H1 (cell line): ENCODE data around the gene IMP3. TPM values are rescaled to one million over a fixed set of nuclear protein-coding genes. Genes with fewer than 3 reads are reported as not detected.

Experiments
- CTCF ChIA-PET: fragments of 300-600 bp; sonication (Branson Sonifier 250); formaldehyde crosslinking; loops from one replicate; lab custom pipeline; 2021; ENCODE audit not compliant: partially characterized antibody; lab: Charles Lee
- POLR2A ChIA-PET: fragments of 300-600 bp; sonication (Branson Sonifier 250); formaldehyde crosslinking; loops from one replicate; lab custom pipeline; 2021; ENCODE audit warnings: inconsistent platforms; ENCODE audit not compliant: partially characterized antibody; lab: Charles Lee
- DNase-seq, 2 experiments: peaks; one replicate each; pipeline versions ENCODE4 v3.0.0 to v3.0.0-alpha.2; 2010 to 2022; ENCODE audit warnings: low spot score in 2 of 2, low read depth in 1 of 2, mixed read lengths in 1 of 2
- FAIRE-seq: peaks from 2 replicates; lab custom pipeline; 2011; peaks lifted over from hg19 to GRCh38; lab: Jason Lieb, UNC
- H2AFZ ChIP-seq: 2 replicates; pipeline ENCODE4 v1.8.1; 2012; ENCODE audit warnings: low read length, inconsistent platforms
- H2AK5ac ChIP-seq: 2 replicates; pipeline ENCODE4 v1.6.1; 2013; ENCODE audit warnings: low read depth, low read length
- H2BK120ac ChIP-seq: replicated peaks from 2 replicates; pipeline ENCODE3; 2013; ENCODE audit warnings: low read depth, low read length, inconsistent platforms
- H2BK12ac ChIP-seq: 2 replicates; pipeline ENCODE4 v1.6.1; 2013; ENCODE audit warnings: low read depth, low read length
- H2BK15ac ChIP-seq: 2 replicates; pipeline ENCODE4 v1.6.1; 2013; ENCODE audit warnings: low read length
- H2BK20ac ChIP-seq: 2 replicates; pipeline ENCODE4 v1.6.1; 2013; ENCODE audit warnings: low read length
- H2BK5ac ChIP-seq: 2 replicates; pipeline ENCODE4 v1.6.1; 2013; ENCODE audit warnings: low read depth, low read length
- H3K14ac ChIP-seq: 2 replicates; pipeline ENCODE4 v1.6.1; 2013; ENCODE audit warnings: inconsistent platforms; ENCODE audit not compliant: insufficient read length
- H3K18ac ChIP-seq: 2 replicates; pipeline ENCODE4 v1.6.1; 2013; ENCODE audit warnings: low read length; ENCODE audit errors: extremely low read depth
- H3K23ac ChIP-seq: 2 replicates; pipeline ENCODE4 v1.6.1; 2013; ENCODE audit warnings: inconsistent platforms; ENCODE audit not compliant: insufficient read length
- H3K23me2 ChIP-seq: 2 replicates; pipeline ENCODE4 v1.6.1; 2013; ENCODE audit warnings: low read depth, low read length
- H3K27ac ChIP-seq: 2 replicates; pipeline ENCODE4 v1.6.1; 2011; ENCODE audit warnings: low read depth, low read length, inconsistent platforms
- H3K27me3 ChIP-seq, 4 experiments: replicated peaks in 1 of 4; 1 replicate in 1 of 4; 2 replicates in 3 of 4; pipeline versions ENCODE4 v1.6.1 to v1.8.1; 2011 to 2013; ENCODE audit warnings: low read length in 3 of 4, mild to moderate bottlenecking in 3 of 4, inconsistent platforms in 2 of 4, mixed read lengths in 2 of 4, moderate library complexity in 1 of 4; ENCODE audit not compliant: control insufficient read depth in 3 of 4, insufficient read depth in 3 of 4; ENCODE audit errors: extremely low read depth in 1 of 4
- H3K36me3 ChIP-seq, 4 experiments: 2 replicates each; pipeline versions ENCODE4 v1.6.1 to v1.8.1; 2011 to 2013; ENCODE audit warnings: mild to moderate bottlenecking in 4 of 4, low read length in 3 of 4, moderate library complexity in 2 of 4, control low read depth in 1 of 4, inconsistent platforms in 1 of 4; ENCODE audit not compliant: insufficient read depth in 4 of 4, control insufficient read depth in 2 of 4
- H3K4ac ChIP-seq: replicated peaks from 2 replicates; pipeline ENCODE3; 2013; ENCODE audit warnings: low read length, low read depth, mixed read lengths, inconsistent platforms; ENCODE audit not compliant: insufficient read length
- H3K4me1 ChIP-seq, 4 experiments: replicated peaks in 1 of 4; 1 replicate in 1 of 4; 2 replicates in 3 of 4; pipeline versions ENCODE4 v1.6.1 to v1.8.1; 2011 to 2013; ENCODE audit warnings: low read length in 3 of 4, inconsistent platforms in 2 of 4, mixed read lengths in 1 of 4; ENCODE audit not compliant: insufficient read depth in 4 of 4, control insufficient read depth in 3 of 4
- H3K4me2 ChIP-seq, 2 experiments: 2 replicates each; pipeline versions ENCODE4 v1.6.1 to v1.8.1; 2011 to 2013; ENCODE audit warnings: low read depth in 2 of 2, low read length in 2 of 2, control low read depth in 1 of 2, inconsistent platforms in 1 of 2, mild to moderate bottlenecking in 1 of 2; ENCODE audit not compliant: insufficient read depth in 1 of 2
- H3K4me3 ChIP-seq, 4 experiments: fragments of 200-600, 300-600 bp in 1 of 4; sonication (generic), shearing (Covaris generic), sonication (Bioruptor Twin) in 1 of 4; 2 replicates each; pipeline versions ENCODE4 v1.5.1 to v1.8.1; 2011 to 2016; ENCODE audit warnings: low read length in 4 of 4, low read depth in 3 of 4, control low read depth in 2 of 4, inconsistent platforms in 2 of 4, mild to moderate bottlenecking in 2 of 4, mixed read lengths in 1 of 4, moderate library complexity in 1 of 4; ENCODE audit not compliant: insufficient read depth in 2 of 4; ENCODE audit errors: extremely low read depth in 1 of 4
- H3K56ac ChIP-seq: replicated peaks from 2 replicates; pipeline ENCODE3; 2013; ENCODE audit warnings: low read depth, mild to moderate bottlenecking, mixed read lengths, low read length, inconsistent platforms; ENCODE audit not compliant: insufficient read length
- H3K79me1 ChIP-seq: 2 replicates; pipeline ENCODE4 v1.6.1; 2013; ENCODE audit warnings: low read depth, low read length, control low read depth
- H3K79me2 ChIP-seq, 2 experiments: 2 replicates each; pipeline versions ENCODE4 v1.6.1 to v1.8.1; 2012 to 2013; ENCODE audit warnings: low read length in 2 of 2, mild to moderate bottlenecking in 2 of 2, inconsistent platforms in 1 of 2; ENCODE audit not compliant: insufficient read depth in 2 of 2, control insufficient read depth in 1 of 2
- H3K9ac ChIP-seq, 4 experiments: replicated peaks in 1 of 4; 1 replicate in 1 of 4; 2 replicates in 3 of 4; pipeline versions ENCODE4 v1.6.1 to v1.8.1; 2011 to 2013; ENCODE audit warnings: low read depth in 3 of 4, low read length in 3 of 4, control low read depth in 2 of 4, mild to moderate bottlenecking in 2 of 4, moderate library complexity in 2 of 4, inconsistent platforms in 1 of 4; ENCODE audit errors: extremely low read depth in 1 of 4
- H3K9me3 ChIP-seq, 2 experiments: 2 replicates each; pipeline versions ENCODE4 v1.6.1 to v1.8.1; 2012 to 2013; ENCODE audit warnings: mild to moderate bottlenecking in 2 of 2, moderate library complexity in 2 of 2, control low read depth in 1 of 2, inconsistent platforms in 1 of 2, low read depth in 1 of 2, low read length in 1 of 2, mixed read lengths in 1 of 2; ENCODE audit not compliant: insufficient read depth in 2 of 2
- H4K20me1 ChIP-seq, 2 experiments: replicated peaks in 1 of 2; 2 replicates each; pipeline versions ENCODE3 to v1.8.1; 2011 to 2013; ENCODE audit warnings: inconsistent platforms in 2 of 2, low read length in 2 of 2, mild to moderate bottlenecking in 1 of 2; ENCODE audit not compliant: insufficient read depth in 2 of 2, control insufficient read depth in 1 of 2
- H4K5ac ChIP-seq: 2 replicates; pipeline ENCODE4 v1.6.1; 2013; ENCODE audit warnings: low read length, low read depth, mixed read lengths, inconsistent platforms; ENCODE audit not compliant: insufficient read length
- H4K8ac ChIP-seq: 2 replicates; pipeline ENCODE4 v1.8.0; 2013; ENCODE audit warnings: mild to moderate bottlenecking, moderate library complexity, low read length, inconsistent platforms; ENCODE audit not compliant: insufficient read depth; ENCODE audit errors: extremely low read depth
- H4K91ac ChIP-seq: replicated peaks from 2 replicates; pipeline ENCODE3; 2013; ENCODE audit warnings: low read length, mixed read lengths, inconsistent platforms; ENCODE audit not compliant: insufficient read length
- CBX5 ChIP-seq: fragments of 300-800, 300-1000 bp; sonication (generic); IDR thresholded peaks from 2 replicates; pipeline ENCODE4 v1.7.1; 2016; ENCODE audit warnings: antibody characterized with exemption, low read length, low read depth
- CBX8 ChIP-seq: fragments of 300-800, 300-1000 bp; sonication (generic); IDR thresholded peaks from 2 replicates; pipeline ENCODE4 v1.7.1; 2016; ENCODE audit warnings: low read depth, low read length, borderline replicate concordance
- CEBPB ChIP-seq: IDR thresholded peaks from 2 replicates; pipeline ENCODE4 v1.6.1; 2012; ENCODE audit warnings: low read depth, low read length
- CHD1 ChIP-seq: IDR thresholded peaks from 2 replicates; pipeline ENCODE4 v1.6.1; 2012; ENCODE audit warnings: low read depth, low read length, improper control_type of control experiment
- CTBP2 ChIP-seq: IDR thresholded peaks from 2 replicates; pipeline ENCODE4 v1.7.0; 2011; ENCODE audit warnings: borderline replicate concordance, mild to moderate bottlenecking, moderate library complexity, mixed read lengths, low read length; ENCODE audit not compliant: insufficient read depth, insufficient read length
- EGR1 ChIP-seq: IDR thresholded peaks from 2 replicates; pipeline ENCODE4 v1.6.1; 2011; ENCODE audit warnings: low read depth, low read length, borderline replicate concordance
- FOSL1 ChIP-seq: IDR thresholded peaks from 2 replicates; pipeline ENCODE4 v1.6.1; 2011; ENCODE audit warnings: mild to moderate bottlenecking, low read depth, low read length, moderate library complexity; ENCODE audit not compliant: insufficient read depth
- RXRA ChIP-seq: IDR thresholded peaks from 2 replicates; pipeline ENCODE4 v1.6.1; 2011; ENCODE audit warnings: low read depth, mild to moderate bottlenecking, low read length, moderate library complexity; ENCODE audit not compliant: insufficient read depth
- SP2 ChIP-seq: IDR thresholded peaks from 2 replicates; pipeline ENCODE4 v1.6.1; 2012; ENCODE audit warnings: mild to moderate bottlenecking, low read length, inconsistent platforms
- SUZ12 ChIP-seq: fragments of 200-600 bp; sonication (generic); IDR thresholded peaks from 2 replicates; pipeline ENCODE4 v1.6.1; 2012; ENCODE audit warnings: mild to moderate bottlenecking, inconsistent platforms, low read length, moderate library complexity, mixed read lengths
- TBP ChIP-seq: IDR thresholded peaks from 2 replicates; pipeline ENCODE4 v1.6.1; 2011; ENCODE audit warnings: low read depth, low read length, improper control_type of control experiment
- TEAD4 ChIP-seq: IDR thresholded peaks from 2 replicates; pipeline ENCODE4 v1.6.1; 2012; ENCODE audit warnings: low read depth, low read length, inconsistent platforms, mixed read lengths
- WGBS, 2 experiments: shearing (Covaris generic) in 1 of 2; methylation state at CpG; one replicate each; pipeline versions ENCODE4 v1.1.6 to v1.1.7; 2013 to 2015; ENCODE audit warnings: low lambda C conversion rate in 2 of 2, mixed read lengths in 2 of 2, inconsistent platforms in 1 of 2, low coverage in 1 of 2, missing lambda C conversion rate in 1 of 2; ENCODE audit not compliant: insufficient replicate concordance in 2 of 2, insufficient coverage in 1 of 2, insufficient read length in 1 of 2; ENCODE audit errors: extremely low coverage in 1 of 2, missing lambda C conversion rate in 1 of 2; 5-methylcytosine and 5-hydroxymethylcytosine counted together
- polyA plus RNA-seq, 7 experiments: library from polyadenylated mRNA; depleted of rRNA in 3 of 7; stranded (reverse) in 5 of 7; unstranded in 2 of 7; fragments of >200 nt in 5 of 7; fragments of 200-250 nt in 2 of 7; gene quantifications; 1 replicate in 5 of 7; 2 replicates in 1 of 7; 4 replicates in 1 of 7; pipeline versions ENCODE4 v1.2.1 to v1.2.3, GENCODE V29; 2011 to 2013; ENCODE audit warnings: missing spikeins in 2 of 7, mixed read lengths in 2 of 7
- total RNA-seq: library from RNA; stranded (reverse); fragmentation: NEBNext Ultra II Directional; extraction: Animal tissue kit (Norgen Biotek cat#: 25700); gene quantifications from 2 replicates; pipeline ENCODE4 v1.2.1, GENCODE V29; 2021
- TF ChIP-seq, protein P1 (sequence below): IDR thresholded peaks from 2 replicates; pipeline ENCODE4 v1.6.1; 2011; ENCODE audit warnings: low read depth, mild to moderate bottlenecking, low read length; ENCODE audit not compliant: insufficient read depth

IMP3 gene
- total and polyA plus RNA-seq, 2 of the 8 experiments (the other 6 are each of a cell fraction or from before 2014, with no cell fraction given) = 114 to 273 TPM

DNA sequence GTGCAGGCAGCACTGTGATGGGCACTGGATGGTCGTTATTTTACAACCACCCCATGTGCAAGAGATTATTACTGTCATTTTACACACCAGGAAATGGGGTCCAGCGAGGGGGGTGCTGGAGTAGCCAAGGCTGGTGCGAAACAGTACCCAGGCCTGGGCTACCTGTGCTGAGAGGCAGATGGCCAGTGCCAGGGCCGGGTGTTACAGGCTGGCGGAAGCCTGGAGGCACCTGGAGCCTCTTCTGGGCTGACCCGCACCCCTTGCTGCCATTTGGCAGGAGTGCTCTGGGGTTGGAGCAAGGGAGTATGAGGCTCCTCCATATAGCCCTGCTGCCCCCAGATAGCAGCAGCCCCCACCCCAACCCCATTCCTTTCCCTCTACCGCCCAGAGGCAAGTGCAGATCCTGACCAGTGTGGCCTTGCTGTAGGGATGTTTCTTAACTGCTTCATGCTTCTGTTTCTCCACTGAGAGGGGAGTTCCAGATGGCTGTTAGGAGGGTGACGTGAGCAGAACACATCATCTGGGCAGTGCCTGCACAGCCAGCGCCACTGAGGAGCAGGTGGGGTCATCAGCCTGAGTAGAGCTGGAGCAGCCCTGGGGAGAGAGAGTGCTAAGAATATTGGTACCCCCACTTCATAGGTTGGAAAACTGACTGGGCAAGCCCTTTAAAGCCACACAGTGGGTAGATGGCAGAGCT lies 22.9 kb upstream of the IMP3 start:
- no peak overlapping the region for H2BK15ac ChIP-seq
- FAIRE-seq (no peak), DNase-seq (no peak)
- H3K36me3 ChIP-seq = no peaks in the 10 kb centered on the region
- H3K9me3 ChIP-seq = no peaks in the 10 kb centered on the region
- H3K27me3 ChIP-seq = peaks cover 0 to 3% (median 0%) of the 10 kb centered on the region in 4 experiments; a peak in 1 of 7 replicates
- H2AFZ ChIP-seq = no peak overlapping the region
- peaks cover 0 to 6% (median 2%) of the 10 kb centered on the region in 4 experiments; a peak in 3 of 7 replicates for H3K4me1 ChIP-seq
- H4K91ac ChIP-seq = no peak overlapping the region
- H2BK5ac ChIP-seq = no peak overlapping the region
- no peaks in the 10 kb centered on the region; the same call in 1 of the 2 replicates for H3K23me2 ChIP-seq
- WGBS, 2 experiments = 87% methylated on average over 8 of the region's 9 CpGs; no CpG with 5 or more reads in 1 of the 2 experiments
- no peak overlapping the region for H3K56ac ChIP-seq
- no peak overlapping the region for H3K18ac ChIP-seq
- H3K9ac ChIP-seq = no peak overlapping the region; a peak in 1 of 7 replicates
- peaks cover 4 to 16% of the 10 kb centered on the region in 2 experiments for H4K20me1 ChIP-seq
- H3K23ac ChIP-seq = no peak overlapping the region
- no peak overlapping the region for H3K4me3 ChIP-seq
- no peak overlapping the region for H2BK12ac ChIP-seq
- no peak overlapping the region for H4K8ac ChIP-seq
- no peak overlapping the region for H2BK120ac ChIP-seq
- no peak overlapping the region for H3K27ac ChIP-seq
- no peak overlapping the region for H3K4me2 ChIP-seq
- H3K14ac ChIP-seq = no peak overlapping the region
- H4K5ac ChIP-seq = no peak overlapping the region
- CTCF ChIA-PET = no interaction called here
- H2AK5ac ChIP-seq = no peak overlapping the region
- H3K79me1 ChIP-seq = no peaks in the 10 kb centered on the region; the same call in 1 of the 2 replicates
- no peak overlapping the region for H2BK20ac ChIP-seq
- no peak overlapping the region for H3K4ac ChIP-seq
- no peaks in the 10 kb centered on the region for H3K79me2 ChIP-seq
- POLR2A ChIA-PET = no interaction called here
- TF ChIP-seq RXRA (no peak), CHD1 (no peak), SP2 (no peak), CBX8 (no peak), CBX5 (no peak), SUZ12 (no peak), EGR1 (no peak), CTBP2 (no peak), TEAD4 (no peak), FOSL1 (no peak), CEBPB (no peak), TBP (no peak)
- TF ChIP-seq, protein P1, sequence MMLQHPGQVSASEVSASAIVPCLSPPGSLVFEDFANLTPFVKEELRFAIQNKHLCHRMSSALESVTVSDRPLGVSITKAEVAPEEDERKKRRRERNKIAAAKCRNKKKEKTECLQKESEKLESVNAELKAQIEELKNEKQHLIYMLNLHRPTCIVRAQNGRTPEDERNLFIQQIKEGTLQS = no peak
